A549 treated with ZK216348 at 1 μM for 4 hours (cell line): Measurements from ENCODE around the gene TAAR8. TPM values are rescaled to one million over a fixed set of nuclear protein-coding genes. Genes with fewer than 3 reads are reported as not detected.

ENCODE experiments used
- total RNA-seq: library from RNA; stranded (reverse); fragments of 200-300 nt; extraction: Qiagen RNA extraction; gene quantifications from 5 replicates; pipeline ENCODE4 v1.2.3, GENCODE V29; 2022; ENCODE audit warnings: low read depth

Gene TAAR8, protein sequence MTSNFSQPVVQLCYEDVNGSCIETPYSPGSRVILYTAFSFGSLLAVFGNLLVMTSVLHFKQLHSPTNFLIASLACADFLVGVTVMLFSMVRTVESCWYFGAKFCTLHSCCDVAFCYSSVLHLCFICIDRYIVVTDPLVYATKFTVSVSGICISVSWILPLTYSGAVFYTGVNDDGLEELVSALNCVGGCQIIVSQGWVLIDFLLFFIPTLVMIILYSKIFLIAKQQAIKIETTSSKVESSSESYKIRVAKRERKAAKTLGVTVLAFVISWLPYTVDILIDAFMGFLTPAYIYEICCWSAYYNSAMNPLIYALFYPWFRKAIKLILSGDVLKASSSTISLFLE
- total RNA-seq, result not detected in 5 replicates

DNA sequence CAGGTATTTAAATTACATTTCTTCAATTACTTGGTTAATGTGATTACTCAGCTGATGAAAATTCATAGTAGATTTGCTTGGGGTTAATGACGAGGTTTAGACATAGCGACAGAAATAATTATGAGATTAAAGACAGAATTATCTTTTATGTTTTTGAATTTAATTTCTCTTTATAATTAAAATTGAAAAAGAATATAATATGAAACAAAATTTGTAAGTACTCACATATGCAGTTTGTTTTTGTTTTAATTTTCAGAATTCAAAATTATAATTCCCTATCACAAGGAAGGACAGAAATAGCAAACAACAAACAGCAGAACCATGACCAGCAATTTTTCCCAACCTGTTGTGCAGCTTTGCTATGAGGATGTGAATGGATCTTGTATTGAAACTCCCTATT lies at the start of gene TAAR8:
Gene TAAR8, plus strand, starts transcription at position 301 of the 400 bp plus-strand sequence. Its CDS starts 21 bp downstream, at position 322.

DNA sequence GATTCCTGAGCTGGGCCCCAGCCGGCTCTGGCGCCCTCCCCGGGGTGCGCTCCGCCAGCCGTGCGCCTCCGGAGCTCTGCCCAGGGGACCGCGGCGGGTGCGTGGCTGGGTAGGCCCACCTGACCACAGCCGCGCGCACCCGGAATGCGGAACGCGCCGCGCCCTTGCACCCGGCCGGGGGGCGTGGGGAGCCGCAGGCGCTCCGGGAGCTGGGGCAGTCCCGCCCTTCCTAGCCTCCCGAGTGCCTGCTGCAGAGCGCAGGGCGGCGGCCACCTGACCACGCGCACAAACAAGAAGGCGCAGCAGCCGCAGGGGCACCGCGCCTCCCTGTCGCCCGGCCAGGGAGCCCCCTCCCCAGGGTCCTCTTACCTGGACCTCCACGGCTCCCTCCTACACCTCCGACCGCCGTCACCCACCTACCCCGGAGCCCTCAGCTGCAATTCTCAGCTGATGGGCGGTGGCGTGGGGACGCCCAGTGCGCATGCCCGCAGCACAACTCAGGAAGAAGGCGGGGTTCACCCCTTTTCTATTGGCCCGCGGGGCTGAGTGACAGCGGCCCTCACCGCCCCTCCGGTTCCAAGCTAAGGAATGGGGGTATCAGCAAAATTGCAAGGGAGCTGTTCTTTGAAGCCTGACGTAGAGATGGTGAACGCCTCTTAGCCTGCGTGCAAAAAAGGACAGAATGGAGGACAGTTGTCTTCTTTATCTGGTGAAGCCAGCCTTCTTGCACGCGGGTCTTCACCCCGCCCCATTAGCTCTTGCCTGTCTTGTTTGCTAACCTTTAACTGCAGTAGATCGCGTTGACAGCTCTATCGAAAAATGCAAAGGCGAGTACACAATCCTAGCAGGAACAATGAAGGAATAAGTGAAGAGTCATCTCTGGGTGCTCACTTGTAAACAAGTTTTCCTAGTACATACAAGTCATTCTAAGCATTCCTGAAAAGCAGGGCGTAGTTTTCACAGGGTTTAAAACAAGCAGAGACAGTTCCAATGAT lies 39.5 kb upstream of the TAAR8 start, which contains the start of gene STX7:
Gene STX7, minus strand, starts transcription at position 479 of the 995 bp plus-strand sequence. CDS start 9,586 bp downstream, outside the sequence.

DNA sequence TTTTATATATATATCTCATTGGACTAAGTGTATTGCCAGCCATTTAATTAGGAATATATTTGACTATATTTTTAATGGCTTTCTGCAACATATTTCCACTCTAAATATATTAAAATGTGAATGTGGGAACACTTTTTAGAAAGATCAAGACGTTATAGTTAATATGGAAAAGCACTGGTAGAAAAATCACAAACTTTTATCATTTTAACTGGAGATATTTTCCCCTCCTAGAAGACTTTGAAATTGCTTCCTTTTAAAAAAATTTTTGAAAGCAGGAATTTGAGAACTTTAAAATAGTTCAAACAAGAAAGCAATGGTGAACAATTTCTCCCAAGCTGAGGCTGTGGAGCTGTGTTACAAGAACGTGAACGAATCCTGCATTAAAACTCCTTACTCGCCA lies 14.5 kb upstream of the TAAR8 start, which contains the start of gene TAAR9:
Gene TAAR9, plus strand, starts transcription at position 301 of the 400 bp plus-strand sequence. Its CDS starts 13 bp downstream, at position 314.

DNA sequence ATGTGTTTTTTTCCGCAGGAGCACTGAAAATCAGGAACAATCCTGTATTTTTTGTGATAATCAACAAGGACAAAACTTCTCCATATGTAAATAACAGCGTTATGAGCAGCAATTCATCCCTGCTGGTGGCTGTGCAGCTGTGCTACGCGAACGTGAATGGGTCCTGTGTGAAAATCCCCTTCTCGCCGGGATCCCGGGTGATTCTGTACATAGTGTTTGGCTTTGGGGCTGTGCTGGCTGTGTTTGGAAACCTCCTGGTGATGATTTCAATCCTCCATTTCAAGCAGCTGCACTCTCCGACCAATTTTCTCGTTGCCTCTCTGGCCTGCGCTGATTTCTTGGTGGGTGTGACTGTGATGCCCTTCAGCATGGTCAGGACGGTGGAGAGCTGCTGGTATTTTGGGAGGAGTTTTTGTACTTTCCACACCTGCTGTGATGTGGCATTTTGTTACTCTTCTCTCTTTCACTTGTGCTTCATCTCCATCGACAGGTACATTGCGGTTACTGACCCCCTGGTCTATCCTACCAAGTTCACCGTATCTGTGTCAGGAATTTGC lies 17.8 kb downstream of the TAAR8 start, which contains the start of gene TAAR6:
Gene TAAR6, plus strand, starts transcription at position 102 of the 557 bp plus-strand sequence. Its CDS starts 0 bp downstream, at position 102.

DNA sequence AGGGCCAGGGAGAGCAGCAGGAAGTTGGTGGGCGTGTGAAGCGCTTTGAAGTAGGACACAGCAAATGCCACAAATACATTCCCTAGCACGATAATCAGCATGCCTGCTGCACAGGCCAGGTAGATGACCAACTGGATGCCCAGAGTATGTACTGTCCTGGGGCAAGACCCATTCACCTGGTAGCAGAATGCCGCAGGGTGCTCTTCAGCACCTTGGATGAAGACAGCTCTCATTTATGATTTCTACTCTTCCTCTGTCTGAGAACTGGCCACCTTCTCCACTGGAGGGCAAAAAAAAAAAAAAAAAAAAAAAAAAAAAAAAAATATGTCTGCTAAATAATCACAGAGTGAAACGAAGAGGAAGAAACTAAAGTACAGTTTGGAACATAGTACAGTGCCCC lies 37.0 kb downstream of the TAAR8 start, which contains the start of gene TAAR5:
Gene TAAR5, minus strand, starts transcription at position 288 of the 400 bp plus-strand sequence. Its CDS starts 55 bp downstream, at position 233.

Other genes starting within 250 kb of the TAAR8 start
- 1.5 to 2.1 TPM (median 2.0 TPM) in 5 replicates for gene MOXD1, start 151.2 kb upstream of the TAAR8 start, total RNA-seq
- gene STX7, start 39.6 kb upstream of the TAAR8 start, total RNA-seq, result 21.7 to 26.7 TPM (median 23.2 TPM) in 5 replicates
- gene TAAR9, start 14.4 kb upstream of the TAAR8 start, total RNA-seq, result not detected in 5 replicates
- not detected in 5 replicates for gene TAAR6, start 17.6 kb downstream of the TAAR8 start, total RNA-seq
- gene TAAR5, start 37.1 kb downstream of the TAAR8 start, total RNA-seq, result not detected in 5 replicates
- gene TAAR2, start 71.6 kb downstream of the TAAR8 start, total RNA-seq, result not detected in 5 replicates
- not detected in 5 replicates for gene TAAR1, start 106.5 kb downstream of the TAAR8 start, total RNA-seq
- gene VNN1, start 161.4 kb downstream of the TAAR8 start, total RNA-seq, result 0.04 to 0.09 TPM (median 0.07 TPM) in 5 replicates
- gene VNN2, start 205.2 kb downstream of the TAAR8 start, total RNA-seq, result not detected in 5 replicates
- 4.1 to 6.7 TPM (median 4.5 TPM) in 5 replicates for gene SLC18B1, start 246.0 kb downstream of the TAAR8 start, total RNA-seq